AG04449 (cell line): Measurements from ENCODE around the gene DLGAP1.

Experiments
- CTCF ChIA-PET: fragments of 350-600 bp; formaldehyde crosslinking; extraction: SDS; loops from one replicate; lab custom pipeline; 2021; ENCODE audit warnings: antibody characterized with exemption; lab: Yijun Ruan, JAX
- POLR2A ChIA-PET: fragments of 400-600, 350-600 bp; formaldehyde crosslinking; extraction: SDS; loops from one replicate; lab custom pipeline; 2020; ENCODE audit warnings: antibody characterized with exemption, inconsistent platforms; lab: Yijun Ruan, JAX
- DNase-seq: peaks from one replicate; pipeline ENCODE4 v3.0.0-alpha.2; 2010; ENCODE audit warnings: low read depth, low spot score
- H3K4me3 ChIP-seq: 2 replicates; pipeline ENCODE4 v1.5.1; 2011; ENCODE audit warnings: low read depth, mild to moderate bottlenecking, control low read depth, low read length
- TF ChIP-seq, protein P1 (sequence below): IDR thresholded peaks from one replicate; pipeline ENCODE4 v1.5.1; 2011; ENCODE audit warnings: mild to moderate bottlenecking, moderate library complexity, low read length, control low read depth, inconsistent platforms; ENCODE audit not compliant: insufficient read depth; ENCODE audit errors: missing control alignments

DLGAP1 gene

DNA sequence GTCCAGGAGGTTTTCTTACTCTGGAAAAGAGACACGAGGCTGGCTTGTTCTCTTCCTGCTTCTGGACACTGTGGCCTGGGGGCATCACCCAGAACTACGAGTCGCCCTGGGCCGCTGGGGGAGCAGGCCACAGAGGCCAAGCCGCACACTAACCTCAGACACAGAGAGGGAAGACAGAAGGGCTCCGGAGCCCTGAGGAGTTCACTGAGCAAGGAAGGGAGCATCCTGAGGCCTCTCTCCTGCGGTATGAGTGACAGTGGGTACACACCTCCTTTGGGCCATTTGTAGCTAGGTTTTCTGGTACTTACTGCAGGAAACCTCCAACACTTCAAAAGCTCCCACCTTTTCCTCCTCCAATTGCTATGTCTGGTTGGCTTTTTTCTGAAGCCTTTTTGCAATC is 494.1 kb downstream of the DLGAP1 start:
- POLR2A ChIA-PET: no interaction called here
- TF ChIP-seq, protein P1, sequence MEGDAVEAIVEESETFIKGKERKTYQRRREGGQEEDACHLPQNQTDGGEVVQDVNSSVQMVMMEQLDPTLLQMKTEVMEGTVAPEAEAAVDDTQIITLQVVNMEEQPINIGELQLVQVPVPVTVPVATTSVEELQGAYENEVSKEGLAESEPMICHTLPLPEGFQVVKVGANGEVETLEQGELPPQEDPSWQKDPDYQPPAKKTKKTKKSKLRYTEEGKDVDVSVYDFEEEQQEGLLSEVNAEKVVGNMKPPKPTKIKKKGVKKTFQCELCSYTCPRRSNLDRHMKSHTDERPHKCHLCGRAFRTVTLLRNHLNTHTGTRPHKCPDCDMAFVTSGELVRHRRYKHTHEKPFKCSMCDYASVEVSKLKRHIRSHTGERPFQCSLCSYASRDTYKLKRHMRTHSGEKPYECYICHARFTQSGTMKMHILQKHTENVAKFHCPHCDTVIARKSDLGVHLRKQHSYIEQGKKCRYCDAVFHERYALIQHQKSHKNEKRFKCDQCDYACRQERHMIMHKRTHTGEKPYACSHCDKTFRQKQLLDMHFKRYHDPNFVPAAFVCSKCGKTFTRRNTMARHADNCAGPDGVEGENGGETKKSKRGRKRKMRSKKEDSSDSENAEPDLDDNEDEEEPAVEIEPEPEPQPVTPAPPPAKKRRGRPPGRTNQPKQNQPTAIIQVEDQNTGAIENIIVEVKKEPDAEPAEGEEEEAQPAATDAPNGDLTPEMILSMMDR: no peak
- no peak for DNase-seq
- no peak overlapping the region for H3K4me3 ChIP-seq
- CTCF ChIA-PET: no interaction called here

DNA sequence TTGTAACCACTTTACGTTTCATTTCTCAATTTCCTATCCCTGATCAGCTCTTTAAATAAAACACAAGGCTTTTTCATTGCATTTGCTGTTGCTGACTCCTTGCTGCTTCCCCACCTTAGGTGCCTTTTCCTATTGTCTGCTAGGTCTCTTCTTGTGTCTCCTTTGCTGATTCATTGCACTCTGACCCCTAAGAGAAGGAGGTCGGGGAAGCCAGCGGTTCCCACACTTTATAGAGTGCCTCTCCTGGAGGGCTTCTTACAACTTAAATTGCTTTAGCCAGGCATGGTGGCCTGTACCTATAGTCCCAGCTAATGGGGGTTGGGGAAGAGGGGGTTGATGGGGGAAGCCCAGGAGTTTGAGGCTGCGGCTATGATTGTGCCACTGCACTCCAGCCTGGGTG is 495.0 kb downstream of the DLGAP1 start:
- CTCF ChIA-PET: interaction anchor here (1.3 kb wide), 1 partner anchor 35 kb away, joined by 3 read pairs; no protein-coding TSS in a partner anchor

GRCh38 chr18:3952031-3952430 is 503.1 kb downstream of the DLGAP1 start:
- H3K4me3 ChIP-seq: no peak overlapping the region
- POLR2A ChIA-PET: interaction anchor here (0.6 kb wide), 1 partner anchor 600 kb away, joined by 3 read pairs; no protein-coding TSS in a partner anchor
- CTCF ChIA-PET: interaction anchor here (1.0 kb wide), 1 partner anchor 15 kb away, joined by 5 read pairs; no protein-coding TSS in a partner anchor
- no peak for DNase-seq
- TF ChIP-seq, protein P1: no peak

More for the DNA sequence above, 495.0 kb downstream of the DLGAP1 start:
- H3K4me3 ChIP-seq: no peak overlapping the region
- TF ChIP-seq, protein P1: no peak
- no peak for DNase-seq
- POLR2A ChIA-PET: no interaction called here

GRCh38 chr18:3950668-3951404 is 504.3 kb downstream of the DLGAP1 start:
- ChIA-PET POLR2A (no interaction called here), CTCF (interaction anchor here (1.4 kb wide), 1 partner anchor 81 kb away, joined by 4 read pairs; no protein-coding TSS in a partner anchor)
- TF ChIP-seq, protein P1: no peak

DNA sequence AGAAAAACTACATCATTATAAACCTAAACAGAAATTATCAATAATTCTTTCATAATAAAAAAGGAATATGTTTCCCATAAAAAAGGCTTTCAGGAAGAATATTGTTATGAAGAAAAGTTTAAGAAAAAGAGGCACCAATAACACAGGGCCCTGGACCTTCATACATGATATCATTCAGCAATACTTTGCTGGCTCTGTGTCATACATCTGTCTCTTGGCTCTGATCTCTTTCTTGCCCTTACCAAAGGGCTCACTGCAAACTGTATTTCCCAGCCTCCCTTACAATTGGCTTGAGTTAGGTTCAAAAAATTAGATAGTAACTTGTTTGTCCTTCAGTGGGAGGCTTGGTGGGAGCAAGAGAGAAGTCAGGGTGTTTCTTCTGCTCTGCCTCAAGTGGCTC is 506.1 kb downstream of the DLGAP1 start:
- POLR2A ChIA-PET: no interaction called here
- CTCF ChIA-PET: interaction anchor here (1.5 kb wide), 1 partner anchor 28 kb away, joined by 3 read pairs; no protein-coding TSS in a partner anchor
- H3K4me3 ChIP-seq: no peak overlapping the region
- TF ChIP-seq, protein P1: no peak
- no peak for DNase-seq

More at GRCh38 chr18:3950668-3951404, 504.3 kb downstream of the DLGAP1 start:
- no peak overlapping the region for H3K4me3 ChIP-seq
- no peak for DNase-seq

DNA sequence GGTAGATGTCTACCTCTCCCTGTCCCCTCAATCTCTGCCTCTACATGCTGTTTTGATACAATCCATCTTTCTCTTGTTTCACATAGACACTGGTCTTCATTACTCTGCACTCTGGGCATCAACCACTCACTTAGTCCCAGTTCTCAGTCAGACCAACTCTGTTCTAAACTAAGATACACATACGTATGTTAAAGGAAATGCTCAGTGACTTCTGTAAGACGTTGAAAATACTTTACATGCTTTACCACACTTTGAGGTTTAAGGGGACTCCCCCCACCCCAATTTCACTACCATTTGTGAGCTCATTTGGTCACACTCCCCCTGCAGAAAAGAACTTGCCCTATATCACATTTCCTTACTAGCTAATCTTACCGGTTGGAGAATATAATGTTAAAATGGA is 507.7 kb downstream of the DLGAP1 start:
- no peak for DNase-seq
- CTCF ChIA-PET: interaction anchor here (1.5 kb wide), 1 partner anchor 26 kb away, joined by 3 read pairs; no protein-coding TSS in a partner anchor
- POLR2A ChIA-PET: no interaction called here
- H3K4me3 ChIP-seq: no peak overlapping the region
- TF ChIP-seq, protein P1: no peak
